ENCODE data around the gene SFT2D3.

The SFT2D3 gene

GRCh38 chr2:127664895-127665225 lies 36.4 kb upstream of the SFT2D3 start:
- DNase-seq, result no peak

- no peak for DNase-seq
Observed at GRCh38 chr2:127665267-127665893, 35.9 kb upstream of the SFT2D3 start.

- no peak for DNase-seq
Observed at GRCh38 chr2:127669056-127669455, 32.2 kb upstream of the SFT2D3 start.

GRCh38 chr2:127670055-127670956 lies 31.0 kb upstream of the SFT2D3 start:
- no peak for DNase-seq

- DNase-seq, result no peak
Observed at GRCh38 chr2:127670957-127671290, 30.4 kb upstream of the SFT2D3 start.

GRCh38 chr2:127671557-127672302 lies 29.6 kb upstream of the SFT2D3 start:
- DNase-seq, result no peak

- DNase-seq, result no peak
Observed at GRCh38 chr2:127672341-127673224, 28.7 kb upstream of the SFT2D3 start.

- DNase-seq, result no peak
Observed at GRCh38 chr2:127673291-127674069, 27.8 kb upstream of the SFT2D3 start.

- DNase-seq, result no peak
Observed at GRCh38 chr2:127674241-127675209, 26.8 kb upstream of the SFT2D3 start.

- DNase-seq, result peak; percentile 16
Observed at GRCh38 chr2:127675331-127676261, 25.7 kb upstream of the SFT2D3 start, which contains the start of gene LIMS2. LIMS2 (minus strand) TSS chr2:127675530; CDS start chr2:127675024, 506 bp downstream.

- DNase-seq, result no peak
Observed at GRCh38 chr2:127676906-127677305, 24.4 kb upstream of the SFT2D3 start.

- DNase-seq, result no peak
Observed at GRCh38 chr2:127678531-127678930, 22.8 kb upstream of the SFT2D3 start.

GRCh38 chr2:127678991-127679390 lies 22.3 kb upstream of the SFT2D3 start:
- no peak for DNase-seq

- no peak for DNase-seq
Observed at GRCh38 chr2:127679680-127680361, 21.5 kb upstream of the SFT2D3 start.

GRCh38 chr2:127680706-127681287 lies 20.5 kb upstream of the SFT2D3 start:
- no peak for DNase-seq

GRCh38 chr2:127681288-127681804 lies 20.0 kb upstream of the SFT2D3 start:
- no peak for DNase-seq

- no peak for DNase-seq
Observed at GRCh38 chr2:127681976-127682857, 19.1 kb upstream of the SFT2D3 start.

All from T1000 (cell line).